Adrenal gland (tissue), 12 donors: Measurements from ENCODE around the gene NIPBL. TPM values are rescaled to one million over a fixed set of nuclear protein-coding genes. Genes with fewer than 3 reads are reported as not detected.

Experiments used
- DNase-seq, 7 donors: peaks; one replicate each; pipeline ENCODE4 v3.0.0-alpha.2; 2019 to 2020
- H3K27ac ChIP-seq, 5 donors: fragments of 200-600 bp; sonication (generic) in 4 of 5; 1 replicate in 3 of 5; 2 replicates in 2 of 5; pipeline versions ENCODE4 v1.5.1 to v1.8.0; 2016 to 2020; ENCODE audit warnings: mild to moderate bottlenecking in 1 of 5
- H3K27me3 ChIP-seq: fragments of 200-600 bp; 2 replicates; pipeline ENCODE4 v1.8.0; 2021
- H3K36me3 ChIP-seq, 2 donors: fragments of 200-600 bp; replicated peaks in 1 of 2; 1 replicate in 1 of 2; 2 replicates in 1 of 2; pipeline versions ENCODE4 v1.5.1 to v1.8.0; 2018 to 2022
- H3K4me1 ChIP-seq, 2 donors: fragments of 200-600 bp; replicated peaks in 1 of 2; 1 replicate in 1 of 2; 2 replicates in 1 of 2; pipeline versions ENCODE4 v1.5.1 to v1.8.0; 2018 to 2021
- H3K4me3 ChIP-seq, 4 donors: fragments of 200-600 bp; sonication (generic) in 3 of 4; one replicate each; pipeline ENCODE4 v1.5.1; 2016 to 2018
- H3K9me3 ChIP-seq, 3 donors: fragments of 200-600 bp; sonication (generic) in 1 of 3; replicated peaks in 1 of 3; 1 replicate in 2 of 3; 2 replicates in 1 of 3; pipeline versions ENCODE4 v1.5.1 to v1.8.0; 2016 to 2021
- CTCF ChIP-seq, 6 experiments: fragments of 450-650 bp in 4 of 6; fragments of 200-600 bp in 2 of 6; sonication (generic) in 1 of 6; IDR thresholded peaks; 1 replicate in 5 of 6; 2 replicates in 1 of 6; pipeline versions ENCODE4 v1.5.1 to v1.8.0; 2016 to 2021; ENCODE audit warnings: antibody characterized with exemption in 6 of 6, mild to moderate bottlenecking in 2 of 6, moderate library complexity in 1 of 6
- POLR2A ChIP-seq, 2 donors: fragments of 450-650 bp; IDR thresholded peaks; one replicate each; pipeline ENCODE4 v1.6.1; 2017; ENCODE audit warnings: antibody characterized with exemption in 2 of 2, mild to moderate bottlenecking in 2 of 2, moderate library complexity in 1 of 2
- WGBS, 4 donors: extraction: QIAGEN DNeasy Blood & Tissue Kit in 2 of 4; methylation state at CpG; one replicate each; pipeline versions ENCODE4 v1.1.5 to v1.1.7; 2013 to 2017; 5-methylcytosine and 5-hydroxymethylcytosine counted together
- intact Hi-C, 2 donors: fragments of 100-400 bp; cut with DNase I; formaldehyde crosslinking; loops; one replicate each; pipeline versions ENCODE4 v1.14.1 to v1.15.0; 2022 to 2023
- polyA plus RNA-seq, 3 donors: library from polyadenylated mRNA; stranded (reverse); fragments of 200-250 nt in 2 of 3; fragments of 350-450 nt in 1 of 3; fragmentation: Illumina TruSeq in 1 of 3; extraction: RNeasy Lipid Tissue Mini Kit (QIAGEN cat#74804) in 1 of 3; gene quantifications; one replicate each; pipeline ENCODE4 v1.2.3, GENCODE V29; 2013 to 2014
- total RNA-seq, 9 donors: library from RNA; depleted of rRNA in 4 of 9; stranded (reverse); fragments of >200 nt in 4 of 9; fragments of 120-200 nt in 1 of 9; fragmentation: NEBNext Ultra II Directional in 1 of 9; extraction: Animal tissue kit (Norgen Biotek cat#: 25700) in 1 of 9; gene quantifications; one replicate each; pipeline versions ENCODE4 v1.1.0 to v1.2.4, GENCODE V29; 2013 to 2023
- donor health status: healthy with polysubstance abuse.
- donor health status: Bipolar disorder and iron deficiency.
- donor health status: DM: yes; HTN: yes; CAD: no.
- donor health status: DM: no; HTN: no; CAD: no.
- donor health status: DM: no; HTN: no; CAD: no.
- donor health status: DM: yes; HTN: yes; CAD: no.

NIPBL gene
- total and polyA plus RNA-seq, 12 donors, result 15.7 to 54.5 (median 41.9) TPM

- no peaks in the 10 kb centered on the region for H3K27me3 ChIP-seq
- H3K36me3 ChIP-seq, result peaks cover 0 to 32% of the 10 kb centered on the region in 2 donors
- TF ChIP-seq POLR2A (IDR thresholded peaks at IDR 0.05), result no peak
- no peak for TF ChIP-seq CTCF (IDR thresholded peaks at IDR 0.05)
- intact Hi-C loops, result no loop called here
- 95 to 98% (median 97%) methylated on average over 4 of the region's 4 CpGs for WGBS, 4 donors
- no peak for DNase-seq
- no peaks in the 10 kb centered on the region for H3K9me3 ChIP-seq
- H3K27ac ChIP-seq, result no peak overlapping the region
- H3K4me3 ChIP-seq, result no peak overlapping the region
- no peaks in the 10 kb centered on the region for H3K4me1 ChIP-seq
These were observed 167.6 kb downstream of the NIPBL start for GRCh38 chr5:37044120-37044519.

- peaks cover 0 to 34% of the 10 kb centered on the region in 2 donors for H3K36me3 ChIP-seq
- WGBS, 4 donors, result 72 to 93% (median 90%) methylated on average over 2 of the region's 2 CpGs
- DNase-seq, result no peak
- no peak overlapping the region for H3K27ac ChIP-seq
- no peak for TF ChIP-seq POLR2A (IDR thresholded peaks at IDR 0.05)
- TF ChIP-seq CTCF (IDR thresholded peaks at IDR 0.05), result no peak
- intact Hi-C loops, result no loop called here
- H3K27me3 ChIP-seq, result no peaks in the 10 kb centered on the region
- H3K4me3 ChIP-seq, result no peak overlapping the region
- no peaks in the 10 kb centered on the region for H3K9me3 ChIP-seq
- no peaks in the 10 kb centered on the region for H3K4me1 ChIP-seq
These were observed 169.1 kb downstream of the NIPBL start for GRCh38 chr5:37045703-37046102.

- Histone ChIP-seq H3K4me1 (no peaks in the 10 kb centered on the region), H3K9me3 (no peaks in the 10 kb centered on the region), H3K4me3 (no peak overlapping the region), H3K36me3 (peaks cover 0 to 56% of the 10 kb centered on the region in 2 donors), H3K27ac (no peak overlapping the region), H3K27me3 (no peaks in the 10 kb centered on the region)
- TF ChIP-seq CTCF (IDR thresholded peaks at IDR 0.05), result no peak
- TF ChIP-seq POLR2A (IDR thresholded peaks at IDR 0.05), result no peak
- DNase-seq, result no peak
- intact Hi-C loops, result no loop called here
These were observed 171.4 kb downstream of the NIPBL start for GRCh38 chr5:37047947-37048346.

GRCh38 chr5:37054391-37054790 lies 177.8 kb downstream of the NIPBL start:
- WGBS, 4 donors, result 85 to 97% (median 91%) methylated on average over 2 of the region's 2 CpGs
- intact Hi-C loops, result no loop called here
- DNase-seq, result no peak
- no peak overlapping the region for H3K4me3 ChIP-seq
- no peak overlapping the region for H3K27ac ChIP-seq
- peaks cover 0 to 47% of the 10 kb centered on the region in 2 donors for H3K36me3 ChIP-seq
- TF ChIP-seq POLR2A (IDR thresholded peaks at IDR 0.05) (no peak), CTCF (IDR thresholded peaks at IDR 0.05) (no peak)
- H3K27me3 ChIP-seq, result no peaks in the 10 kb centered on the region
- H3K9me3 ChIP-seq, result no peaks in the 10 kb centered on the region
- no peaks in the 10 kb centered on the region for H3K4me1 ChIP-seq
